Ureter (tissue), 1 donor: ENCODE results near the gene WNT7A. TPM values are rescaled to one million over a fixed set of nuclear protein-coding genes. Genes with fewer than 3 reads are reported as not detected.

Source experiments
- DNase-seq: peaks from one replicate; pipeline ENCODE4 v3.0.0-alpha.2; 2020; ENCODE audit warnings: low spot score
- total RNA-seq: library from RNA; stranded (reverse); gene quantifications from one replicate; pipeline ENCODE4 v1.2.4, GENCODE V29; 2023
- donor health status: DM: yes; HTN: yes; CAD: no.

WNT7A gene
- total RNA-seq, 1 donor from 2014 or later = 1.4 TPM

DNA sequence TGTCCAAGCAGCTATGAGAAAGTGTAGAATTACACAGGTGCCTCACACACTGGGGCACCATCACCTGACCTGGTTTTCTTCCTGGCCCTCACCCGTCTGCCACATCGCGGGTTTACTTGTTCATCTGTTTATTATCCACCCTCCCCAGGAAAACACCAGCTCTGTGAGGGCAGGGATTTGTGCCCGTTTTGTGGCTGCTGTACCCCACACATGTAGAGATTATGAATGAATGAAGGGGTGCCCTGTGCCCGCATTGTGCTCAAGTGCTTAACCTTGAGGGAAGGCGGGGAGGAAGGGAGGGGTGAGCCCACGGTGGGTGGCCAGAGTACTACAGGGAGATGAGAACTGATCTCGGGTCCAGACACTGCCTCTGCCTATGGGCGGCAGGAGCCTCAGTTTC is 108.4 kb downstream of the WNT7A start:
- DNase-seq = no peak

DNA sequence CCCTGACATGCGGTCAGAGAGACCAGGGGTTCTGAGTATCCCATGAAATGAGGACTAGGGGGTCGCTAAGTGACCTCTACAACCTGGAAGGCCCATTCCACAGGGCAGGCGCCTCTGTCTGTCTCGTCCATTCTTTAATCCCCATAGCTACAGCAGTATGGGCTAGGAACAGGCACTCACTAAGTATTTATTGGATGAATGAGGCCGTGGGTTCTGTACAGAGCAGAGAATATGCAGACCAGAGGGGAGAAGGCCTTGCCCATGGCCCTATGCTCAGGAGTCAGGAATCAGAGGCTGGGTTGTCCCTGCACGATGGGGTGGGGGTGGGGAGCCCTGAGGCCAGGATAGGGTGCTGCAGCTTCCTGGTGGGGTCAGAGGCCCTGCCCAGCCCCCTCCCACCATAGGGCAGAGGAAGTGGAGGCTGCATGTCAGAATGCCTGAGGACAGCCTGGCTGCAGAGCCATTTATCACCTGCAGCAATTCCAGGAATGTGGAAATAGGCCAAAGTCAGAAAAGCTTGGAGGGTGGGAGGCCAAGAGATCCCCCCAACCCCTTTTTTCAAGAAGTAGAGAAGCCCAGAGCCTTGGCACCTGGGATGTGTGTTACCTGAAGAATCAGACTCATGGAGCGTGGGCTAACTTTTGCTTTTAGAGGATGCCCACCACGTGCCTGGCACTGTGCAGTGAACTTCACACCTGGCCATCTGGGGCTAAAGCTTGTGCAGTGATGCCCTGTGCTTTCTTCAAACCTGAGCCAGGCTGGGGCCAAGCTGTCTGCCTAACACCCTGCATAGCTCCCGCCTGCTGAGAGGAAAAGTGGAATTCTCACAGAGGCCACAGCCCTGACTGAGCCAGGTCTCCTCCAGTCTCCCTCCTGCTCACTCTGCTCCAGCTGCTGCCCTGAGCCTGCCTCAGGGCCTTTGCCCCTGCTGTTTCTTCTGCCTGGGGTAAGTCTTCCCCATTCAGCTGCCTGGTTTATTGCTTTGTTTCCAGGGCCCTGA is 109.4 kb downstream of the WNT7A start:
- no peak for DNase-seq

GRCh38 chr3:13769422-13769821 is 110.4 kb downstream of the WNT7A start:
- DNase-seq = no peak

GRCh38 chr3:13768453-13768852 is 111.4 kb downstream of the WNT7A start:
- no peak for DNase-seq

DNA sequence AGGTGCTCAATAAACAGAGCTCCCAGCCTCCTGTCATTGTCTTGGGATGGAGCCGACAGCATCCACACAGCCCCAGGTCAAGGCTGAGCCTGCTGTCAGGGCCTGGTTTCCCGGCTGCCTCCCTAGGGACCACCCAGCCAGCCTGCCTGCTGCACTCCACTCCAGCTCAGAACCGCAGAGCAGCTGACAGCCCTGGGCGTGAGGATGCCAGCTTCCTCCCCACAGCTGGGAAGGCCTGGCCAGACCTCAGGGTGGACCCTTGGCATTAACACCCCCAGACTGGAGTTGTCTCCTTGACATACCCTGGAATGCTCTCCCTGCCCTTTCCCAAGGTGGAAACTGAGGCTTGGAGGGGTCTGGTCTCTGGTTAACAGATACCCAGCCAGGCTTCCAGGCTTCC is 112.0 kb downstream of the WNT7A start:
- DNase-seq = no peak

DNA sequence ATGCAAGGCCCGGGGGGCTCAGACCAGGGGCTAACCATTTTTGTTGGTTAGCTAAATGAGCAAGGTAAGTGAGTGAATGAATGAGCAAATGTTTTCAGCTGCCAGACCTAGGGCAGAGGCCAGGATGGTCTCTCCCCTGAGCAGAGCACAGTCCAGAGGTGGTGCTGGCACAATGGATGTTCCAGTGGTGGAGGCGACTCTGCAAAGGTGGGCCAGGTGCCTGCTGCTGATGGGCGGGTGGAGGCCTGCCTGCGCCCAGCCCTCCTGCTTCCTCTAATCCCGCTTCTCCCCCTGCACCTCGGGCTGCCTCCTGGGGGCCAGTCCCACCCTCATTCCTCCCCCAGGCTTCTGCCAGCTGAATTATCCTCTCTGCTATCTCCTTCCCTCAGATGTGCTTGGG is 112.8 kb downstream of the WNT7A start:
- no peak for DNase-seq

Other genes with a start within 250 kb of the WNT7A start
- 11.2 TPM for gene CHCHD4, start 244.8 kb upstream of the WNT7A start, total RNA-seq
- gene TMEM43, start 245.0 kb upstream of the WNT7A start, total RNA-seq = 76.5 TPM